HL-60 (cell line): ENCODE results near the gene ADGRG6.
"Not testable (repeated sequence)": the region's sequence is repeated elsewhere in the genome, so short reads cannot be mapped to it uniquely, and the experiment has no call there.

Experiments
- DNase-seq, 2 experiments: peaks; one replicate each; pipeline ENCODE4 v3.0.0-alpha.2; 2010 to 2020; ENCODE audit warnings: low read depth in 1 of 2, low spot score in 1 of 2
- H3K27ac ChIP-seq: fragments of 250-450 bp; sonication (Bioruptor Pico); replicated peaks from 2 replicates; pipeline ENCODE4 v1.5.1; 2020; ENCODE audit warnings: mild to moderate bottlenecking, moderate library complexity
- H3K27me3 ChIP-seq: fragments of 250-450 bp; sonication (Bioruptor Pico); 2 replicates; pipeline ENCODE4 v1.5.1; 2021; ENCODE audit warnings: mild to moderate bottlenecking, moderate library complexity; ENCODE audit not compliant: insufficient read depth, poor library complexity, severe bottlenecking
- H3K4me3 ChIP-seq: replicated peaks from 2 replicates; pipeline ENCODE4 v1.5.1; 2011; ENCODE audit warnings: mild to moderate bottlenecking, control low read depth, low read length; ENCODE audit not compliant: insufficient read depth
- GABPA ChIP-seq: IDR thresholded peaks from 2 replicates; pipeline ENCODE4 v1.6.1; 2012; ENCODE audit warnings: low read depth
- POLR2AphosphoS5 ChIP-seq: IDR thresholded peaks from 2 replicates; pipeline ENCODE4 v1.6.1; 2012; ENCODE audit warnings: low read depth
- SPI1 ChIP-seq: IDR thresholded peaks from 2 replicates; pipeline ENCODE4 v1.6.1; 2012; ENCODE audit warnings: low read depth, mild to moderate bottlenecking, borderline replicate concordance
- TF ChIP-seq, protein P1 (sequence below): IDR thresholded peaks from 2 replicates; pipeline ENCODE4 v1.6.1; 2012; ENCODE audit warnings: low read depth; ENCODE audit not compliant: insufficient replicate concordance
- TF ChIP-seq, protein P2 (sequence below): IDR thresholded peaks from one replicate; pipeline ENCODE4 v1.5.1; 2011; ENCODE audit warnings: low read length, control low read depth, inconsistent platforms; ENCODE audit not compliant: insufficient read depth

Gene ADGRG6

DNA sequence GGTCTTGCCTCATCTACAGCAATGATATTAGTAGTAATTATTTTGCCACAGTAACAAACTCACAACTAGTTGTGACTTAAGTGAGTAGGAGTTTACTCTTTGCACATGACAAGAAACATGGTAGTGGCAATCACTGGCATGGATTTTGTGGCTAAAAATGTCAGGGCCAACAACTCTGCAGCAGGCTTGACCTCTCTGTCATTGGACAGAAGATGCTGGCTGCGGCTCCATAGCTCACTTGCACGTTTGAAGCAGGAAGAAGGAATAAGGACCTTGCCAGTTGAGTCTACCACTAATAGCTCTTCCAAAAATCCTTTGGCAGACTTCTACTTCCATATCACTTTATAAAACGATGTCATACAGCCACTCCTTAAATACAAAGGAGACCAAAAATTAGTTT, 117.3 kb downstream of the ADGRG6 start:
- TF ChIP-seq SPI1 (no peak), GABPA (no peak), POLR2AphosphoS5 (no peak)
- TF ChIP-seq, protein P1, sequence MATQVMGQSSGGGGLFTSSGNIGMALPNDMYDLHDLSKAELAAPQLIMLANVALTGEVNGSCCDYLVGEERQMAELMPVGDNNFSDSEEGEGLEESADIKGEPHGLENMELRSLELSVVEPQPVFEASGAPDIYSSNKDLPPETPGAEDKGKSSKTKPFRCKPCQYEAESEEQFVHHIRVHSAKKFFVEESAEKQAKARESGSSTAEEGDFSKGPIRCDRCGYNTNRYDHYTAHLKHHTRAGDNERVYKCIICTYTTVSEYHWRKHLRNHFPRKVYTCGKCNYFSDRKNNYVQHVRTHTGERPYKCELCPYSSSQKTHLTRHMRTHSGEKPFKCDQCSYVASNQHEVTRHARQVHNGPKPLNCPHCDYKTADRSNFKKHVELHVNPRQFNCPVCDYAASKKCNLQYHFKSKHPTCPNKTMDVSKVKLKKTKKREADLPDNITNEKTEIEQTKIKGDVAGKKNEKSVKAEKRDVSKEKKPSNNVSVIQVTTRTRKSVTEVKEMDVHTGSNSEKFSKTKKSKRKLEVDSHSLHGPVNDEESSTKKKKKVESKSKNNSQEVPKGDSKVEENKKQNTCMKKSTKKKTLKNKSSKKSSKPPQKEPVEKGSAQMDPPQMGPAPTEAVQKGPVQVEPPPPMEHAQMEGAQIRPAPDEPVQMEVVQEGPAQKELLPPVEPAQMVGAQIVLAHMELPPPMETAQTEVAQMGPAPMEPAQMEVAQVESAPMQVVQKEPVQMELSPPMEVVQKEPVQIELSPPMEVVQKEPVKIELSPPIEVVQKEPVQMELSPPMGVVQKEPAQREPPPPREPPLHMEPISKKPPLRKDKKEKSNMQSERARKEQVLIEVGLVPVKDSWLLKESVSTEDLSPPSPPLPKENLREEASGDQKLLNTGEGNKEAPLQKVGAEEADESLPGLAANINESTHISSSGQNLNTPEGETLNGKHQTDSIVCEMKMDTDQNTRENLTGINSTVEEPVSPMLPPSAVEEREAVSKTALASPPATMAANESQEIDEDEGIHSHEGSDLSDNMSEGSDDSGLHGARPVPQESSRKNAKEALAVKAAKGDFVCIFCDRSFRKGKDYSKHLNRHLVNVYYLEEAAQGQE: no peak
- TF ChIP-seq, protein P2, sequence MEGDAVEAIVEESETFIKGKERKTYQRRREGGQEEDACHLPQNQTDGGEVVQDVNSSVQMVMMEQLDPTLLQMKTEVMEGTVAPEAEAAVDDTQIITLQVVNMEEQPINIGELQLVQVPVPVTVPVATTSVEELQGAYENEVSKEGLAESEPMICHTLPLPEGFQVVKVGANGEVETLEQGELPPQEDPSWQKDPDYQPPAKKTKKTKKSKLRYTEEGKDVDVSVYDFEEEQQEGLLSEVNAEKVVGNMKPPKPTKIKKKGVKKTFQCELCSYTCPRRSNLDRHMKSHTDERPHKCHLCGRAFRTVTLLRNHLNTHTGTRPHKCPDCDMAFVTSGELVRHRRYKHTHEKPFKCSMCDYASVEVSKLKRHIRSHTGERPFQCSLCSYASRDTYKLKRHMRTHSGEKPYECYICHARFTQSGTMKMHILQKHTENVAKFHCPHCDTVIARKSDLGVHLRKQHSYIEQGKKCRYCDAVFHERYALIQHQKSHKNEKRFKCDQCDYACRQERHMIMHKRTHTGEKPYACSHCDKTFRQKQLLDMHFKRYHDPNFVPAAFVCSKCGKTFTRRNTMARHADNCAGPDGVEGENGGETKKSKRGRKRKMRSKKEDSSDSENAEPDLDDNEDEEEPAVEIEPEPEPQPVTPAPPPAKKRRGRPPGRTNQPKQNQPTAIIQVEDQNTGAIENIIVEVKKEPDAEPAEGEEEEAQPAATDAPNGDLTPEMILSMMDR: no peak
- no peak overlapping the region for H3K27ac ChIP-seq
- no peak overlapping the region for H3K4me3 ChIP-seq
- no peak for DNase-seq
- no peaks in the 10 kb centered on the region for H3K27me3 ChIP-seq

DNA sequence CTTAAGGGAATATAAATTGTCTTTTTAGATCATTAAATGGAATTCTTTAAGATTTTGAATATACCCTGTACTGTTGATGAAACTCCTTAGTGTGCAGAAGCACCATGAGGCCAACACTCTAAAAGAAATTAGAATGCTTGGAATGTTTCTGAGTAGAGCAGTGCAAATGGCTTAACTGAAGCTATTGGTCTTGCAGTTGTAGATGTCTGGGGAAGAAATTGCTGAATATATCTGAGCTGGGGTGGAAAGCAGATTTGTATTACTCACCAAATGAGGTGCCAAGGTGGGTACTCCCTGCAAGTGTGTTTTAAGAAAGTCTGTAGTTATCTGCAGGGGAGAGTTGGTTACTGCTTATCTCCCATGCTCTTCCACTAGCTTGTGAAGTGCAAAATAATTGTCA, 119.0 kb downstream of the ADGRG6 start:
- Histone ChIP-seq H3K27me3 (no peaks in the 10 kb centered on the region), H3K27ac (no peak overlapping the region), H3K4me3 (no peak overlapping the region)
- DNase-seq: no peak
- TF ChIP-seq POLR2AphosphoS5: no peak

DNA sequence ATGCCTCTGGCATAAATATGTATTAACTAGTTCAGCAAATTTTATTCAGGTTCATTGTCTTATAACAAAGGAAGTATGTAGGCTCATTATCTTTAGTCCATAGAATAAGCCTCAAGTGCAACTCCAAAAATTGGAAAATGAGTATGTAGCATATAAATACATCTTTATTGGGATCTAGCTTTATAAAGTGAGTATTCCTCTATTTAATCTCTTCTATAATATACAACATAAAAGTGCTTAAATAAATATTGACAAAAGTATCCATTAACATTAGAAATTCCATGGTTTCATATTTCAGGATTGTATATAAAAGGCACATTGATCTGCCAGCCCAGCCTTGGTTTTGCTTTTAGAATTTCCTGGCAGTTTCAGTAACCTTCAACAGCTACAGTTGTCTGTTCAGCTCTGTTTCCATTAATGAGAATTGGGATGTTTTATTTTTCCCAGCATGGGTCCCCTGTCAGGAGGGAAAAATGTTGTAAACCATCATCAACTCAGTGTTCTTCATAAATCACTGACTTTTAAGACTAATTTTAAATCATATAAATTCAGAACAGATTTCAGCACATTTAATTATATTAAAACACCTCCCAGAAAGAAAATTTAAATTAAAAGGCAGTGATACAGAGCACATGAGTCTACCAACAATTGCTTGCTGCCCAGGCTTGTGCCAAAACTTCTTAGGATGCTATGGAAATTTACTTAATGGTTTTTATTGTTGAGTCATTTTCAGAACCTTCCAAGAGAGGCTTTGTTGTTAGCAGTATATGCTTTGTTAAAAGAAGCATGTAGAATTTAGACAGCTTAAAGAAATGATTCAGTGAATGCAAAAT, 119.7 kb downstream of the ADGRG6 start:
- H3K27ac ChIP-seq: no peak overlapping the region
- no peak for TF ChIP-seq POLR2AphosphoS5
- TF ChIP-seq, protein P2: no peak
- no peak for TF ChIP-seq GABPA
- no peak for TF ChIP-seq SPI1
- TF ChIP-seq, protein P1: no peak
- no peak overlapping the region for H3K4me3 ChIP-seq
- H3K27me3 ChIP-seq: no peaks in the 10 kb centered on the region
- DNase-seq: no peak

DNA sequence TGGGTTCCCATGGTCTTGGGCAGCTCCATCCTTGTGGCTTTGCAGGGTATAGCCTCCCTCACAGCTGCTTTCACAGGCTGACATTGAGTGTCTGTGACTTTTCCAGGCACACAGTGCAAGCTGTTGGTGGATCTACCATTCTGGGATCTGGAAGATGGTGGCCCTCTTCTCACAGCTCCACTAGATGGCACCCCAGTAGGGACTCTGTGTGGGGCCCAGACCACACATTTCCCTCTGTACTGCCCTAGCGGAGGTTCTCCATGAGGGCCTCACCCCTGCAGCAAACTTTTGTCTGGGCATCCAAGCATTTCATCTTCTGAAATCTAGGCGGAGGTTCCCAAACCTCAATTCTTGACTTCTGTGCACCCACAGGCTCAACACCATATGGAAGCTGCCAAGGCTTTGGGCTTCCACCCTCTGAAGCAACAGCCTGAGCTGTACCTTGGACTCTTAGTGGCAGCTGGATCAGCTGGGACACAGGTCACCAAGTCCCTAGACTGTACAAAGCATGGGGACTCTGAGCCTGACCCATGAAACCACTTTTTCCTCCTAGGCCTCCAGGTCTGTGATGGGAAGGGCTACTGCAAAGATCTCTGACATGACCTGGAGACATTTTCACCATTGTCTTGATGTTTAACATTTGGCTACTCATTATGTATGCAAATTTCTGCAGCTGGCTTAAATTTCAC, 124.8 kb downstream of the ADGRG6 start:
- not testable (repeated sequence) for H3K27me3 ChIP-seq, H3K4me3 ChIP-seq, H3K27ac ChIP-seq, DNase-seq

DNA sequence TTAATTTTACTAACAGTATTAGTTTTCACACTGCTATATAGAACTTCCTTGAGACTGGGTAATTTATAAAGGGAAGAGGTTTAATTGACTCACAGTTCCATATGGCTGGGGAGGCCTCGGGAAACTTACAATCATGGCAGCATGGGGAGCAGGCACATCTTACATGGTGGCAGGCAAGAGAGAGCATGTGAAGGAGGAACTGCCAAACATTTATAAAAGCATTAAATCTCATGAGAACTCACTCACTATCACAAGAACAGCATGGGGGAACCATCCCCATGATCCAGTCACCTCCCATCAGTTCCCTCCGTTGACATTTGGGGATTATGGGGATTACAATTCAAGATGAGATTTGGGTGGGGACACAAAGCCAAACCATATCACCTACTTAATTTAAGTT, 126.7 kb downstream of the ADGRG6 start:
- not testable (repeated sequence) for DNase-seq, H3K27ac ChIP-seq, H3K4me3 ChIP-seq, H3K27me3 ChIP-seq
